A673 (cell line): ENCODE measurements around the gene CCDC89. TPM values are rescaled to one million over a fixed set of nuclear protein-coding genes. Genes with fewer than 3 reads are reported as not detected.

Source experiments
- BruUV-seq: library from RNA; stranded (reverse); fragments of 400-500 nt; replicated peaks from 2 replicates; lab custom pipeline; 2021; lab: Mats Ljungman, UMichigan
- CTCF ChIA-PET: fragments of 300-600 bp; sonication (Branson Sonifier 250); formaldehyde crosslinking; loops from one replicate; lab custom pipeline; 2022; ENCODE audit warnings: antibody characterized with exemption; lab: Charles Lee
- POLR2A ChIA-PET: fragments of 300-600 bp; sonication (Branson Sonifier 250); formaldehyde crosslinking; loops from one replicate; lab custom pipeline; 2022; ENCODE audit warnings: antibody characterized with exemption; ENCODE audit not compliant: low non-redundant PET; lab: Charles Lee
- DNase-seq: peaks from one replicate; pipeline ENCODE4 v3.0.0-alpha.2; 2015; ENCODE audit warnings: low spot score
- H3K27ac ChIP-seq: fragments of 200-600 bp; sonication (generic); 2 replicates; pipeline ENCODE4 v1.5.1; 2016; ENCODE audit warnings: mixed run types, low read depth, mild to moderate bottlenecking, mixed read lengths, antibody characterized with exemption, low read length; ENCODE audit not compliant: poor library complexity, severe bottlenecking
- H3K27me3 ChIP-seq: fragments of 200-600 bp; sonication (generic); replicated peaks from 2 replicates; pipeline ENCODE4 v1.6.1; 2017; ENCODE audit warnings: mixed run types, low read depth, mild to moderate bottlenecking, mixed read lengths, antibody characterized with exemption, low read length; ENCODE audit not compliant: insufficient read depth, poor library complexity
- H3K36me3 ChIP-seq: fragments of 200-600 bp; sonication (generic); 2 replicates; pipeline ENCODE4 v1.6.1; 2016; ENCODE audit warnings: mixed run types, mild to moderate bottlenecking, mixed read lengths, antibody characterized with exemption, low read length; ENCODE audit not compliant: insufficient read depth, poor library complexity, severe bottlenecking
- H3K4me1 ChIP-seq: fragments of 200-600 bp; sonication (generic); 2 replicates; pipeline ENCODE4 v1.6.1; 2017; ENCODE audit warnings: mixed run types, mild to moderate bottlenecking, mixed read lengths, antibody characterized with exemption, low read length; ENCODE audit not compliant: insufficient read depth, poor library complexity, severe bottlenecking
- H3K4me3 ChIP-seq: fragments of 200-600 bp; sonication (generic); 2 replicates; pipeline ENCODE4 v1.5.1; 2016; ENCODE audit warnings: low read depth, mixed run types, mild to moderate bottlenecking, mixed read lengths, low read length; ENCODE audit not compliant: poor library complexity, severe bottlenecking
- H3K9me3 ChIP-seq: fragments of 200-600 bp; sonication (generic); 2 replicates; pipeline ENCODE4 v1.6.1; 2016; ENCODE audit warnings: mixed run types, low read depth, mild to moderate bottlenecking, mixed read lengths, antibody characterized with exemption, low read length; ENCODE audit not compliant: poor library complexity, severe bottlenecking
- CTCF ChIP-seq: fragments of 300-800, 200-600 bp; sonication (generic); conservative IDR thresholded peaks from 2 replicates; pipeline ENCODE4 v1.5.1; 2017; ENCODE audit warnings: low read depth, mild to moderate bottlenecking, antibody characterized with exemption, low read length, moderate library complexity, mixed read lengths
- EZH2 ChIP-seq: fragments of 200-600 bp; sonication (generic); IDR thresholded peaks from 2 replicates; pipeline ENCODE4 v1.6.1; 2017; ENCODE audit warnings: borderline replicate concordance, low read depth, mild to moderate bottlenecking, mixed read lengths, antibody characterized with exemption, low read length; ENCODE audit not compliant: poor library complexity, severe bottlenecking
- intact Hi-C: fragments of 100-400 bp; cut with micrococcal nuclease; formaldehyde crosslinking; loops from one replicate; pipeline ENCODE4 v1.10.0; 2022; ENCODE audit not compliant: unreplicated experiment
- total RNA-seq: library from RNA; stranded (reverse); gene quantifications from 2 replicates; pipeline ENCODE4 v1.2.3, GENCODE V29; 2021

The CCDC89 gene
- total RNA-seq, 1 experiment from 2014 or later = 0.41 TPM

GRCh38 chr11:85663753-85664614 lies 22.0 kb downstream of the CCDC89 start:
- no TSS peak for BruUV-seq
- no peaks in the 10 kb centered on the region for H3K9me3 ChIP-seq
- intact Hi-C loops = loop anchor here (5.0 kb wide), 1 partner anchor 67 kb away; no protein-coding TSS in a partner anchor
- POLR2A ChIA-PET = no interaction called here
- H3K27me3 ChIP-seq = peaks cover 4% of the 10 kb centered on the region
- TF ChIP-seq CTCF (peak; percentile 68), EZH2 (no peak)
- DNase-seq = peak; percentile 89
- peaks cover 48% of the 10 kb centered on the region for H3K36me3 ChIP-seq
- peak overlapping the region; percentile 87 for H3K4me3 ChIP-seq
- peaks cover 32% of the 10 kb centered on the region for H3K4me1 ChIP-seq
- peak overlapping the region; percentile 97 for H3K27ac ChIP-seq
- CTCF ChIA-PET = no interaction called here

- Histone ChIP-seq H3K4me3 (peak overlapping the region; percentile 87), H3K9me3 (no peaks in the 10 kb centered on the region), H3K36me3 (peaks cover 56% of the 10 kb centered on the region), H3K4me1 (peaks cover 40% of the 10 kb centered on the region), H3K27me3 (peaks cover 3% of the 10 kb centered on the region), H3K27ac (peak overlapping the region; percentile 97)
- ChIA-PET POLR2A (no interaction called here), CTCF (no interaction called here)
- BruUV-seq = TSS peak; percentile 35
- TF ChIP-seq EZH2 = no peak
- no peak for TF ChIP-seq CTCF
- intact Hi-C loops = loop anchor here (5.0 kb wide), 1 partner anchor 66 kb away; no protein-coding TSS in a partner anchor
- DNase-seq = peak; percentile 24
Measured at GRCh38 chr11:85663080-85663752, 22.8 kb downstream of the CCDC89 start.

GRCh38 chr11:85661972-85662664 lies 23.9 kb downstream of the CCDC89 start:
- H3K36me3 ChIP-seq = peaks cover 67% of the 10 kb centered on the region
- no peaks in the 10 kb centered on the region for H3K27me3 ChIP-seq
- H3K27ac ChIP-seq = no peak overlapping the region
- TF ChIP-seq EZH2 (no peak), CTCF (no peak)
- DNase-seq = no peak
- H3K4me3 ChIP-seq = peak overlapping the region; percentile 87
- no TSS peak for BruUV-seq
- ChIA-PET CTCF (no interaction called here), POLR2A (no interaction called here)
- H3K9me3 ChIP-seq = no peaks in the 10 kb centered on the region
- peaks cover 43% of the 10 kb centered on the region for H3K4me1 ChIP-seq
- intact Hi-C loops = loop anchor here (5.0 kb wide), 1 partner anchor 65 kb away; no protein-coding TSS in a partner anchor
